HG02571 (cell line): Measurements from ENCODE around the gene TRIP12.
"Not testable (repeated sequence)": the region's sequence is repeated elsewhere in the genome, so short reads cannot be mapped to it uniquely, and the experiment has no call there.

Experiments used
- ATAC-seq: cut with Tn5 transposase; IDR thresholded peaks from one replicate; pipeline ENCODE4 v1.9.1; 2021; ENCODE audit warnings: mild to moderate bottlenecking, moderate library complexity; ENCODE audit not compliant: unreplicated experiment

Gene TRIP12

DNA sequence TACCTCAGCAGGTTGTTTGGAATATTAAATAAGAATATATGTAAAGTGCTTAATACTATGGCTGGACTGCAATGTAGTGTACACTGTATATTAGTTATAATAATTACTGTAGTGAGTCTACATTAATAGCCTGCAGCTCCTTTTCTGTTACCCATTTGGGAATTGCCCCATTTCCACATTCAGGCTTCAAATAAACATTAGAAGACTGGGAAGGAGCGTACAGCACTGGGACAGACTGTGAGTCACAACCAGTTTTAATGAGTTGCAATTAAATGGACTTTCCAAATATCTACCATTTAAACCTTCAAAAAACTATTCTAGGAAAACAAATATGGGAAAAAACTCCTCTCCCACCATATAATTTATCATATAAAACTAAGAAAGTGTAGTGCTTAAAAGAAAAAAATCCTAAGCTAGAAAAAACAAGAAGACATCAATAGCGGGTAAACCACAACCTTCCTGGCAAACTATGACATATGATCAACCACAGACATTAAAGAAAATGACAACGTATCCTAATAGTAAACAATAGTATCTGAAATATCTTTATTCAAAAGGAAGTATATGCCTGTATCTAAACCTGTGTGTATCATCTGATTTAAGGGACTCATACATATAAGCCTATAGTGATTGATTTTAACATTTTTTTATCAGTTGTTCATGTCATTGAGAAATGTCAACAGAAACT is 86.1 kb downstream of the TRIP12 start:
- ATAC-seq: no peak

DNA sequence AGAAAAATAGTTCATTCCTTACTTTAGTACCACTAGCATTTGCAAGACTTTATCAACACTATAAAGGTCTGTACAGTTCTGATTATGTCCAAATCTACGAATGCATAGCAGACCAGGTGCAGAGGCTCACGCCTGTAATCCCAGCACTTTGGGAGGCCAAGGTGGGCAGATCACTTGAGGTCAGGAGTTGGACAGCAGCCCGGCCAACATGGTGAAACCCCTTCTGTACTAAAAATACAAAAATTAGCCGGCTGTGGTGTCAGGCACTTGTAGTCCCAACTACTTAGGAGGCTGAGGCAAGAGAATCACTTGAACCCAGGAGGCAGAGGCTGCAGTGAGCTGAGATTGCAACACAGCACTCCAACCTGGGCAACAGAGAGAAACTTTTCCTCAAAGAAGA is 87.4 kb downstream of the TRIP12 start:
- not testable (repeated sequence) for ATAC-seq

DNA sequence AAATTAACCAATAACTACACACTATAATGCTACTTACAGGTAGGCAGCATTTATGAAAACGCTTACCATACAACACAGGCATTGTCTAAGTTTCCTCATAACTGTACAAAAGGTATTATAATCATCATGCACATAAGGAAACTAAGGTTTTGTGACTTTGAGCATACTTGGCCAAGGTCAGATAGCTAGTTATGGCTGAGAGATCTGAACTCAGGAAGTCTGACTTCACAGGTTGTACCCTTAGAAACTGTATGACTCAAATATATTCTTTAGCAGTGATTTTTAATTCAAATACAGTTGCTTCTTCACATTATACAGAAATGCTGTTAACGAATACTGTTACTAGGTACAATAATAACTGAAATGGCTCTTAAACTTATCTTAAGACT is 89.3 kb downstream of the TRIP12 start:
- no peak for ATAC-seq

DNA sequence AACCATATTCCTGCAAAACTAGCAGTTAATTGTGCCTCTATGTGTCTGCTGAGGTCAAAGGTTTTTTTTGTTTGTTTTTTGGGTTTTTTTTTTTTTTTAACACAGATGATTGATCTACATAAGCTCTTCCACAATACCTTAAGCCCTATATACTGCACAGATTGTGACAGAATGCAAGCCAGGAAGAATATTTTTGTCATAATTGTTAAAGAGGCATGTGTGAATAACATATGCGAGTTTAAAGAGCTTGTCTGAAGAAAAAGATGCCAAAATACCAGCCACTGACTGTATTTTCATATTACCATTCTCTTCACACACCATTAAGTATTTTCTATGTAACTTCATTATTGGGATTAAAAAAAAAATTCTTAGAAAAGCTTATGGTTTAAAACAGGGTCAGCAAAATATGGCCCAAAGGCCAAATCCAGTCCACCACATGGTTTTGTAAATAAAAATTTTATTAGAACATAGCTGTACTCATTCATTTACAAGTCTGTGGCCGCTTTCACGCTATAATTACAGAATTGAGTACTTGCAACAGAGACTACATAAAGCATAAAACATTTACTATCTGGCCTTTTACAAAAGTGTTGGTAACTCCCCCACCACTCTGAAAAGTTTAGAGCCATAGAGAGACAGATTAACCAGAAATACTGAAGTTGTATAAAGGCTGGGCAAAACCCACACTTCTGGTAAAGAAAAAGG is 89.9 kb downstream of the TRIP12 start:
- ATAC-seq: no peak

DNA sequence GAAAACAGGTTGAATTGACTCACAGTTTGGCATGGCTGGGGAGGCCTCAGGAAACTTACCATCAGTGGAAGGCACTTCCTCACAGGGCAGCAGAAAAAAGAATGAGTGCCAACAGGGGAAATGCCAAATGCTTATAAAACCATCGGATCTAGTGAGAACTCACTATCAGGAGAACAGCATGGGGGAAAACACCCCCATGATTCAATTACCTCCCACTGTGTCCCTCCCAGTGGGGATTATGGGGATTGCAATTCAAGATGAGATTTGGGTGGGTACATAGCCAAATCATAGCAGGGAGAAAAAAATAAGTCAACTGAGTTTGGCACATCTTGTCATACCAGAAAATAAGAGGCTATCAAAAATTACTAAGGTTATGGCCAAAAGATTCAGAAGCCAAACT is 96.3 kb downstream of the TRIP12 start:
- no peak for ATAC-seq

DNA sequence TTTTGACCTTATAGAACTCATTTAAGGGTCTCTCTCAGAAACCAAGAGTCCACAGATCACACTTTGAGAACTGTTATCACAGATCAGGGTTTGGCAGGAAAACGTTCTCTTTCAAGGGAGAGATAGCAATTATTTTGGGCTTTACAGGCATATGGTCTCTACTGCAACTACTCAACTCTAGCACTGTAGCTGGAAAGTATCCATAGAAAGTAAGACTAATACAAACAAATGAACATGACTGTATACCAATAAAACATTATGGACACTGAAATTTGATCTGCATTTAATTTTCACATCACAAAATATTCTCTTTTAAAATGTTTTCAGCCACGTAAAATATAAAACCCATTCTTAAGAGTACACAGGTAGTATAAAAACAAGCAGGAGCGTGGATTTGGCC is 100.5 kb downstream of the TRIP12 start:
- ATAC-seq: no peak

DNA sequence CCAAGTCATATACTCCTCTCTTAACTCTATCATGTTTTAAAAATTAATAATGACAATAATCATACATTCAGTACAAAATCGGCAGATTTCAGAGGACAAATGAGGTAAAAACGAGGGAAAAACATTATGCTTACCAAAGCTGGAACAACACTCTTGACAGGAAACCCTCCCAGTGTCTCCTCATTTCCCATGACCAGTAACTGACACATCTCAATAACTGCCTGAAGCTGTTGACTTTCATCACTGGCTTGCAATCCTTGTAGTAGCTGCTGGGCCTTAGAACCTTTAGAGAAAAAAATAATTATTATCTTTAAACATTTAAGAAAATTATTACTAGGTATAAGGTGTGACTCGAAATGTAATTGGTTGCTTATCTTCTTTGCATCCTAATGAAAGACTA is 103.6 kb downstream of the TRIP12 start:
- ATAC-seq: no peak

DNA sequence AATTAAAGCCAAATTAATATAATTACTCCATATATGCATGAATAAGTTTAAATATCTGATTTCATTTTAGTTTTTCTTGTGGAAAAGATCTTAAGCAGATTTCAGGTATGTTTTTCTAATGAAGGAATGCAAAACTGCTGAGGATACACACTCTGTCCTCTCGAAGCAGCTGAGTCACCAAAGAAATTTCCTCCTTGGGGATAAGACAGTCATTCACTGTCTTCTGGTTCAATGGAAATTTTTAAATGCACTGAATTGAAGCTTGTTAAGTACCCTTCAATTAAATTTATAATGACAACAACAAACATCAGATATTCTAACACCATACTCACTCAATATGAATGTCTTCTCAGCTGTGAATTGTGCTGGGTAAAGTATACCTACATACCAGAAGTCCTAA is 106.0 kb downstream of the TRIP12 start:
- no peak for ATAC-seq

DNA sequence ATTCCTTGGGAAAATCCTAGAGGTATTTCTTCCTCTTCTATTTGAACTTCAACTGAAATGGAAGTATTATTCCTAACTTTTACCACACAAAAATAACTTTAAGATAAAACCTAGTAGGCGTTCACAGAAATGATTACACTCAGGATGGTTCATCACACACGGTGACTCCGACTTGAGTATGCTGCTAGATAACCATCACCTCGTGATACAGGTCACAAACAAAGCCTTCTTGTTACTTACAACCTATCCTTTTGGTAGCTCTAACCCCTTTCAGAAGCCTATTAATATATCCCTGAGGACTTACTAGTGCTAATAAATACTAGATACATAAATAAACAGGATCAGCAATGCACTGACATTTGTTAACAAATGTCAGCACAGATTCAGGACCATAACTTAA is 106.5 kb downstream of the TRIP12 start:
- ATAC-seq: no peak

DNA sequence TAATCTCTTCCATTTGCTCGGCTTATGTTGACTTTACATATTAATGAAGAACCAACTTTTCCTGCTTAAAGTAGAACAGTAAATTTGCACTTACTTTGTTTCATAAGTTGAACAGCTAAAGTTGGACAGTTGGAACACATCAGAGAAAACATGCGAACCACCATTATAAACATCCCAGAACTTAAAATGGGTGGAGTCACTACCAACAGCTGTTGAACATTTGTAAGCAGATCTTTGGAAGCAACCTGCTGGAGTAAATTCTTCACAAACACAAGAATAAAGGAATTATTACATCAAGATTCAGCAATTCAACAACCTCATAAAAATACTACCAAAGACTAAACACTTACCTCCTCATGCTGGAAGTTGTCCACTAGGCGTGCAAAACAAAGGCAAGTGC is 111.0 kb downstream of the TRIP12 start:
- ATAC-seq: no peak

DNA sequence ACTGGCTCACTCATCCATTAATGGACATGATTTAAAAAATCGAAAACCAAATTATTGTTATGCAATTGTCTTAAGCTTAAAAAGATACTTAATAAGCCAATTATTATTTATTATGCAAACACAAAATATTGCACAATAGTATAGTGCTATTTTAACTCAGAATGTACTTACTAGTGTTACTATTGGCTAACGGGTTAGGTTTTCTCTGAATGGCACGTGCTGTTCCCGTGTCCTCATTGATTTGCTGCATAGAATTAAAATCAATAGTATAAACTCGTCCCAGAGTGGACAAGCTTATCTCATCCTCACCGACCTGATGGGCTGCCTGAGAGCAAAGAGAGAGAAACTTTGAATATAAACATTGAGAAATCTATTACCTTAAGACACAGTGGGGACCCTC is 116.2 kb downstream of the TRIP12 start:
- ATAC-seq: no peak

DNA sequence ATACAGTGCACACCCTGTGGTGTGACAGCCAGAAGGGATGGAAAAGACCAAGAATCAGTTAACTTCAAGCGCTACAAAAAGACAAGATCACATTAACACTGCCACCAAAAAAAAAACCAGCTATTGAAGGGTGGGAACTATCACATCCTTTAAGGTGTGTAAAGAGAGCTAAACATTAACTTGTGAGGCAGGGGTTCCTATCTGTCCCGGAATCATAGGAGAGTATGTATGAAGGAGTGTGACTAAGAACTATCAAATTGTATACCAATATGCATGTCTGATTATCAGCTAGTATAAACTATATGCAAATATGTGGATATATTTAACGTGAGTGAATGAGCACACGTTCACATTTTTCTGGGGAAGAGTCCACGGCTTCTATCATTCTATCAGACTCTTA is 119.0 kb downstream of the TRIP12 start:
- ATAC-seq: no peak

DNA sequence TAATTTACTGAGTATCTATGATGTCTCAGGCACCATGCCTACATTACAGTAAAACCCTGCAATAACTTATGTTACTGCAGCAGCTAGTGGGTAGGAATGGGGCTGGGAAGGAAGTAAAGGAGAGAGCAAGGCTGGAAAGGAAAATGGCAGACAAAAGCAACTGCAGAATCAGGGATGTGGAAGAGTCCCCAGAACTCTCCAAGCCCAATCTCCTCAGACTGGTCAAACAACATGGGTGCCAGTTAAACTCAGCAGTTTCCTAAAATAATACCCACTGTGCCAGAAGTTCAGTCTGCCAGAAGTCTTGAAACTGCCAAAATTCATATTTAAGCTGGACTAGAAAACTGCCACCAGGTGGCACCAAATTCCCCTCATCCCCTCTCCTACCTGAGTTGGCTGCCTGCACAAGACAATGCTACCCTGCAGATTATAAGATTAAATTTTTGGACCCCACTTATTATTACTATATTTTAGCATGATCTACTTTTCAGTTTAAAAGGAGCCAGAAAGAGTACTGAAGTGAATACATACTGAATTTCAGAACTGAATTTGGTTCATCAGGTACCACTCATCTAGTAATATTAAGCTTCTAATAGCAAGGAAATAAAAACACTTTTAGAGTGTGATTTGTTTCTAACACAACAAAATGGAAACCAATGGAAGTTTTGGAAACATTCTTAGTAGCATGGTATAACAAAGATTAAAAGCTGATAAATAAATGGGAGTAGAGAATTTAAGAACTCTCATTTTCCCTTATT is 120.6 kb downstream of the TRIP12 start:
- no peak for ATAC-seq

DNA sequence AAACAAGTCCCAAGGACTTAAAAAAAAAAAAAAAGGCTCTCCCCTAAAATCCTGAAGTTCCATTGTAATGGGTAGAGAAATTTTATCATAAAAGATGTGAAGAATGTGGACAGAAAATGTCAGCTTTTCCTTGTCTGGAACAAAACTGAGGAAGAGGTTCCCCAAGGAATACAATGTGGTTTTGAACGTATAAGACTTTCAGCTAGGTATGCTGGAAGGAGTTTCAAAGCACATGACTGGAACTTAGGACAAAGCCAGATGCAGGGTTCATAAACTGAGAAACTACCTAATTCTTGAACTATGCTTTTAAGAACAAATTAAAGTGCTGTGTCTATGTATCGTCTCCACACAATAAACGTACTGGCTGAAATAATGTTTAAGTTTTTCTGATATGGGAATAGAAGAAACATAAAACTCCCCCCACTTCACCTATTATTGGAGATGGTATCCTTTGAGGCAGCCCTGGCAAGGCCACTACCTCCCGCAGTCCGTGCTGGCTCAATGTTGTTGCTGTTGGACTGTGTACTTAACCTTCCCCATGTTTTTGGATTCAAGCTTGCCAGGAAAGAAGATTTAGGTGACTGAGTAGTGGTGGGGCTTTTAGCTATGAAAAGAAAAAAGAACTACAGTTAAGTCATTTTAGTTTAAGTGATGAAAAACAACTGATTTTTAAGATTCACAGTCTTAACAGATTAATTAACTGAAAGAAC is 123.2 kb downstream of the TRIP12 start:
- no peak for ATAC-seq

DNA sequence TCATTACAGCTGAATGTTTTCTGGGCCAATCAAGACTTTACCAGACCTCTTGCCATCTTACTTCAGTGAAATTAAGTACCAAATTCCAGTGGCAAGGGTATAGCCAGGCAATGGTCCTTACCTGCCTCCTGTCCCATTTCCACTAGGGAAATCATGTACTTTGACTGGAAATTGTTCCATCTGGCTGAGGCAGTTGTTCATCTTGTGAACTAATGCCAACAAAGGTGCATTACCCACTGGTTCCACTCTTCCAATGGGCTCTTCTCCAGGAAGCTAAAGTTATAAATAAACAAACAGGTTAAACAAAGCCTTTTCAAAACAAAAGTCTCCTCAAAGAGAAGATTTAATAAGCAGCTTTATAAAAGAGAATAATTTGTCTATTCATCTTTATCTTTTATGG is 126.8 kb downstream of the TRIP12 start:
- no peak for ATAC-seq

DNA sequence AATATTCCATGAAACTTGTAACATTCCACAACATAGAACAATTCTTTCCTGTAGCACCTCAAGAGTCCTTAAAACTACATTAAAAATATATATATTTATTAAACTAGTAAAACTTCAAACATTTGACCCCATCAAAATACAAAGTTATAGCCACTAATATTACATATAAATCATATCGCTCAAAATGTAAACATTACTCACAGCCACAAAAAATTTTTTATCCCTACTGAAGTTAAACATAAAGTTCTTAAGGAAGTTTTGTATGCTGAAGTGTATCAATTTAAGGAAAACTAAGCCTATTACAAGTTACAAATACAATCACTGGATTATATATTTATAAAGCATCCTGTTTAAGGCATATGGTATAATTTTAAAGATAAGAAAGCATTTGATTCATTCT is 127.2 kb downstream of the TRIP12 start:
- ATAC-seq: no peak

DNA sequence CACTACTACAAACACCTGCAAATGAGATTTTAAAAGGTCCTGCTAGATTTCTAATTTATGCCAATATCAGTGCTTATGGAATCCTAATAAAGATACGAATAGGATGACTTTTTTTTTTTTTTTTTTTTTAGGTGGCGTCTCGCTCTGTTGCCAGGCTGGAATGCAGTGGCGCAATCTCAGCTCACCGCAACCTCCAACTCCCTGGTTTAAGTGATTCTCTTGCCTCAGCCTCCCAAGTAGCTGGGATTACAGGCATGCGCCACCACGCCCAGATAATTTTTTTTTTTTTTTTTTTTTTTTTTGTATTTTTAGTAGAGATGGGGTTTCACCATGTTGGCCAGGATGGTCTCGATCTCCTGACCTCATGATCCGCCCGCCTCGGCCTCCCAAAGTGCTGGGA is 135.5 kb downstream of the TRIP12 start:
- ATAC-seq: not testable (repeated sequence)

DNA sequence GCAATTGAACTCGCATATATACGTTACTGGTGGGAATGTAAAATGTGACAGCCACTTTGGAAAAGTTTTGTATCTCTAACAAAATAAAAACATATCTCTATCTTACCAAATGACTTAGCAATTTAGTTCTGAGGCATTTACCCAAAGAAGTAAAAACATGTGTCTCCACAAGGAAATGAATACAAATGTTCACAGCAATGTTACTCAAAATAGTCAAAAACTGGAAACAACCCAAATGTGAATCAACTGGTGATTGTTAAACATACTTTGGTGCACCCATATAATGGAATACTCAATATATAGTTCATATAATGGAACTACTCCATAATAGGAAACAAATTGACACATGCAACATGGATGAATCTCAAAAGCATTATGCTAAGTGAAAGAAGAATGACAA is 137.0 kb downstream of the TRIP12 start:
- ATAC-seq: no peak

DNA sequence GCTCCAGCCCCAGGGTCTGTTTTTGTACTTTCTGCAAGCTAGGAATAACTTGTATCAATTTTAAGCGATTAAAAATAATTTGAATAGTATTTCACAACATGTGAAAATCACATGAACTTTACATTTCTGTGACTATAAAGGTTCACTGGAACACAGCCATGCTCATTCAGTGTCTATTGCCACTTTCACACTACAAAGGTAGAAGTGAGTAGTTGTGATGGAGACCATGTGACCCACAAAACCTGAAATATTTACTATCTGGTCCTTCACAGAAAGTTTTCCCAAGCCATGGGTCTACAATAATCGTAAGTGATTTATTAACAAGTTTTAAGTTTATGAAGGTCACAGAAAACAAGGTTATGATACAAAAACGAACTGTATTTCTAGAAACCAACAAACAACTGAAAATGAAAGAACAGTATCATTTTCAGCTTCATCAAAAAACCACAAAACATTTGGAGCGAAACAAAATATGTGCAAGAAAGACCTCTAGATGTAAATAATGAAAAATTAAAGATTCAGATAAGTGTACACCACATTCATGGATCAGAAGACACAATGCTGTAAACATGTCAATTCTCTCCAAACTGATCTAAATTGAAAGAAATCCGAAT is 138.6 kb downstream of the TRIP12 start:
- ATAC-seq: no peak

DNA sequence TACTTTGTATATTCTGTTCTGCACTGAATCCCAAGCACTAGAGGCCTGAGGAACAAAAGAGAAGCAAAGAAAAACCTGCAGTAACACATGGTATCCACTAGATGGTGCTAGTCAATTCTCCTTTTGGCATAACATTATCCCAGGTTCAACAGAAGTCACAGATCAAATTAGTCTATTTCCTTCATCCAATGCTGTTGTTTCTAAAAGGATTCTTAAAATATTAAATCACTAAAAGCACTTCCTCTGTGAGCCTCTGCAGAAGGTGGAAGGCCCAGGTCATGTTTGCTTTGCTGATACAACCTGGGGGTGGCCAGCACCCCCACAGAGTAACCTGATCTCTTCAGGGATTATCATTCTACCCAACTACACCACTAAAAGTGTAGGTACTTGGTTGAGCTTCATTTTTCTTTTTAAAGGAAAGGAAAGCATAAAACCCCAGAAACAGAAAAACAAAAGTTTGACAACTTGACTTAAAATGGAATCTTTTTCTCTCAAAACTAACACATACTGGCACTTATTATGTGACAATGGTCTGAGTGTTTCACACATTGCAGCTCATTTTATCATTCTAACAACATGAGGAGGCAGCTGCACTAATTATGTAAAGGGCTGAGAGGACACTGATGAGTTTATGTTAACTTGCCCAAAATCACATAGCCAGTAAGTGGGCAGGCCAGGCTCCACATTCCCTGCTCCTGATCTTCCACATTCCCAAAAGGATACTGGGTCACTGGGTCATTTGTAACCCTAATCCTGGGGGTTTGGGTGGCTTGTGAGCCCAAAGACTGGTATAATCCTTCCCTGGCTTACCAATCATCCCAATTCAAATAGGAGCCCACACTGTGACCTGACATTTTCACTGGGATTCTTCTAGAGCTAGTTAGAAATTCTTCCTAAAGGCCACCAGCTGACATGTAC is 140.7 kb downstream of the TRIP12 start:
- ATAC-seq: no peak
